Jurkat, Clone E6-1 (cell line): ENCODE results near the gene MGST2.

Source experiments
- DNase-seq: peaks from one replicate; pipeline ENCODE4 v3.0.0-alpha.2; 2011; ENCODE audit warnings: low read depth, low spot score
- H3K4me3 ChIP-seq: 2 replicates; pipeline ENCODE4 v1.5.1; 2011; ENCODE audit warnings: mild to moderate bottlenecking, low read length, control low read depth, moderate library complexity

Gene MGST2

GRCh38 chr4:139728840-139729239 lies 63.2 kb downstream of the MGST2 start:
- H3K4me3 ChIP-seq: no peak overlapping the region
- no peak for DNase-seq

- no peak for DNase-seq
- H3K4me3 ChIP-seq: no peak overlapping the region
Measured at GRCh38 chr4:139732991-139733570, 67.5 kb downstream of the MGST2 start.

GRCh38 chr4:139734201-139734874 lies 68.7 kb downstream of the MGST2 start:
- DNase-seq: peak; percentile 20
- H3K4me3 ChIP-seq: no peak overlapping the region

- DNase-seq: peak; percentile 22
- no peak overlapping the region for H3K4me3 ChIP-seq
Measured at GRCh38 chr4:139734875-139735380, 69.3 kb downstream of the MGST2 start.

GRCh38 chr4:139735381-139736273 lies 70.0 kb downstream of the MGST2 start:
- H3K4me3 ChIP-seq: no peak overlapping the region
- no peak for DNase-seq

- no peak overlapping the region for H3K4me3 ChIP-seq
- DNase-seq: no peak
Measured at GRCh38 chr4:139736274-139736660, 70.6 kb downstream of the MGST2 start.

- no peak for DNase-seq
- no peak overlapping the region for H3K4me3 ChIP-seq
Measured at GRCh38 chr4:139736661-139737060, 71.0 kb downstream of the MGST2 start.

GRCh38 chr4:139738846-139739613 lies 73.4 kb downstream of the MGST2 start:
- no peak overlapping the region for H3K4me3 ChIP-seq
- no peak for DNase-seq

GRCh38 chr4:139740121-139740520 lies 74.5 kb downstream of the MGST2 start:
- no peak overlapping the region for H3K4me3 ChIP-seq
- DNase-seq: no peak

- no peak overlapping the region for H3K4me3 ChIP-seq
- no peak for DNase-seq
Measured at GRCh38 chr4:139740531-139741041, 75.0 kb downstream of the MGST2 start.

GRCh38 chr4:139743027-139743426 lies 77.4 kb downstream of the MGST2 start:
- no peak overlapping the region for H3K4me3 ChIP-seq
- DNase-seq: no peak

GRCh38 chr4:139744232-139744631 lies 78.6 kb downstream of the MGST2 start:
- H3K4me3 ChIP-seq: no peak overlapping the region
- DNase-seq: no peak

GRCh38 chr4:139745111-139745639 lies 79.6 kb downstream of the MGST2 start:
- no peak overlapping the region for H3K4me3 ChIP-seq
- no peak for DNase-seq

GRCh38 chr4:139746431-139747171 lies 81.0 kb downstream of the MGST2 start:
- DNase-seq: no peak
- H3K4me3 ChIP-seq: no peak overlapping the region

GRCh38 chr4:139749338-139749737 lies 83.7 kb downstream of the MGST2 start:
- peak; percentile 48 for DNase-seq

GRCh38 chr4:139749835-139750498 lies 84.3 kb downstream of the MGST2 start:
- no peak overlapping the region for H3K4me3 ChIP-seq

More at GRCh38 chr4:139749338-139749737, 83.7 kb downstream of the MGST2 start:
- no peak overlapping the region for H3K4me3 ChIP-seq

GRCh38 chr4:139753686-139754085 lies 88.1 kb downstream of the MGST2 start:
- DNase-seq: no peak

More at GRCh38 chr4:139749835-139750498, 84.3 kb downstream of the MGST2 start:
- no peak for DNase-seq

More at GRCh38 chr4:139753686-139754085, 88.1 kb downstream of the MGST2 start:
- H3K4me3 ChIP-seq: no peak overlapping the region
